GM18505 (cell line): ENCODE measurements around the gene KAT7.

Experiments used
- ATAC-seq: cut with Tn5 transposase; IDR thresholded peaks from one replicate; pipeline ENCODE4 v1.9.1; 2021; ENCODE audit not compliant: unreplicated experiment
- POLR2A ChIP-seq: IDR thresholded peaks from 4 replicates; pipeline ENCODE4 v1.6.1; 2011; ENCODE audit warnings: borderline replicate concordance; ENCODE audit not compliant: insufficient read depth, insufficient read length; ENCODE audit errors: extremely low read depth

The KAT7 gene

DNA sequence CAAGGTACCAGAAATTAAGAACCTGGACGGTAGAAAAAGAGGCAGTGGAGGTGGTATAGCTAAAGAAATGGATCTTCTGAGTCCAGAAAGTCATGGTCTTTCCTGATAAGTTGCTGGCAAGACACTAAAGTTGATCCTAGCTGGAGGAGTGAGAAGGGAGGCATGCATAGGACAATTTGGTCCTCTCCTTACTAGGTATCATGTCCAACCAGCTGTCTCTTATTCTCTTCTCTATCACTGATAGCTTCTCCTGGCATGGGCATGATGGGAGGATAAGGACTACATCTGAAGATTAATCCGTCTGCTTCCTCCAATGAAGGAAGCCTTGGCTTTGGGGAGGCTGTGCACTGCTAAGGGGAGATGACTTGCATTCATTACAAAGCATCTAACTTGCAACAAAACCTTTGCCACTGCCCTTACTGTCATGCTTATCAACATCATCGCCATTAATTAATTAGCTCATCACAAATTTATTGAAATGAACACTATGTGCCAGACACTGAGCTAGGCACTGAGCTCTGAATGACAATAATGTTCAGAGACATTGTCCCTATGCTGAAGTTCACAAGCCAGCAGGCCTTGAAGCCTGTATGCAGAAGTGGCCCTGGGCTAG, 21.5 kb upstream of the KAT7 start:
- ATAC-seq, result no peak
- TF ChIP-seq POLR2A, result no peak

DNA sequence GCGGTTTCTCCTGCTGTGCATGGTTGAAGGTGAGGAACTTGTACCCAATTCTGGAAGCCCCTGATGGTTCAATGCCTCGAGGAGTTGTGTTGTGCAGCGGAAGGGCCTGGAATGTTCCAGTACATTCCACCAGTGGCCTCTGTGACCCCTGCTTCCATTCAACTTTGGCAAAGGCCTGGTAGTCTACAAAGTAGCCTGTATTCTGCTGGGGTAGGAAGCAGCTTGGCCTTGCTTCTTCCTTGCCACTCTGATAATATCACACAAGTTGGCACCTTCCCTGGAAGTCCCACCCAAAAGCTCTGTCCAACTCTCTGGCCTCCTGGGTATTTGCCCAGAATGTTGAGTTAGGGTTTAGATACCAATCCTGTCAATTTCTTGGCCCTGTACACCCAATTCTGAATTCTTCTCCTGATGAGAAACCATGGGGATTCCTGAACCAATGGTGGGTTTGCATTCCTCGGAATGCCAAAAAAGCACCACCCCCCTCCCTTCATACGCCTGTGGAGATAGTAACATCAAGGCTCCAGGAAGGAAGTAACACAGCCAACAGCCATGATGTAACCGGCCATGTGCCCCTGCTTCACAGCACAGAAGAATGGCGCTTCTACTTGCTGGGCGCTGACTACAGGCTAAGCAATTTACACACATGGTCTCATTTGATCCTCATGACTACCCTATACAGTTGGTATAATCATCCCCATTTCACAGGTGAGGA, 12.8 kb upstream of the KAT7 start:
- TF ChIP-seq POLR2A, result no peak
- no peak for ATAC-seq

DNA sequence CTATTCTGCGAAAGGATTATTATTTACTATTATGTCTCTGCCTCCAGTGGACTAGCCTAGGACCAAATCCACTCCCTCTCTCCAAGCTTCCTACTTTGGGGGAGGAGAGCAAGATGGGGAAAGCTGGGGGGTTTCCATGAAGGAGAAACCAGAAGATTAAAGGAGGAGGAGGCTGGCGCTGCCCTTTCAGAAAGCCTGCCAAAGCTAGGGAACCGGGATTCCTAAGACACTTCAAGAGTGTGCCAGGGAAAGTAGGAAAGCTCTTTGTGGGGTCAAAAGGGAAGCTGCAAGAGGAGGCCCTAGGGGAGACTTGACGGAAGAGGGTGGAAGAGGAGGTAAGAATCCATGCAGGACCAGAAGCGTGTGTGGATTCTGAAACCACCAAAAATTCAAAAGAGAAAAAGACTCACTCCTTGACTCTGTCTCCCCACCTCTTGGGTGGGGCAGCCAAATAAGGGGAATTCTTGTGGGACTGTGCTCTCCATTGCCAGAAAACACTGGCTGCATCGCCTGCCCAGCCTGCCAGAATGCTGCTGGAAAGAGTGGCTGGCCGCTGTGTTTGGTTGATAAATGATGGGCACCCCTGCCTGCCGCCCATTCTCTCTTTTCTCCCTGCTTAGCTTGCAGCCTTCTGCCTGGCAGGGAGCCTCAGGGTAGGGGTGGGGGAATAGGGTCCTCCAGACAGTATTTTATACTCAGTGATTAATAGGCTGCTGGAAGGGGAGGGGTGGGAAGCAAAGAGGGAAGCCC, 11.8 kb upstream of the KAT7 start:
- no peak for TF ChIP-seq POLR2A
- no peak for ATAC-seq

DNA sequence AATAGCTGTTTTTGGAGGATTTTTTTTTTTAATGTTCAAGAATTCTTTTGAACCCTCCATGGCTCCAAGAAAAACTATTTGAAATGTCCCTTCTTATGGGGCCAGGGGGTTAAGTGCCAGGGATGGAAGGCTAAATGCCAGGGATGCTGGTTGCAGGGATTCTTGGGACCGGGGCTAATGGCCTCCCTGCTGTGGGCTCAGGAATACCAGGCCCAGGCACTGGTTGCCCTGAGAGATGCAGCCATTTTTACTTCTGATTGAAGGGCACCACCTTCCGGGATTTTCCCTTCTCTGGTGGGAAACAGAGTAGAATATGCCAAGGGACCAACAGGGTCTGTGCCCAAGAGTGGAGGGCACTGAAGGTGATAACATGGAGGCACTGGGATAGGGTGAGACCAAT, 10.9 kb upstream of the KAT7 start:
- ATAC-seq, result no peak
- TF ChIP-seq POLR2A, result no peak

DNA sequence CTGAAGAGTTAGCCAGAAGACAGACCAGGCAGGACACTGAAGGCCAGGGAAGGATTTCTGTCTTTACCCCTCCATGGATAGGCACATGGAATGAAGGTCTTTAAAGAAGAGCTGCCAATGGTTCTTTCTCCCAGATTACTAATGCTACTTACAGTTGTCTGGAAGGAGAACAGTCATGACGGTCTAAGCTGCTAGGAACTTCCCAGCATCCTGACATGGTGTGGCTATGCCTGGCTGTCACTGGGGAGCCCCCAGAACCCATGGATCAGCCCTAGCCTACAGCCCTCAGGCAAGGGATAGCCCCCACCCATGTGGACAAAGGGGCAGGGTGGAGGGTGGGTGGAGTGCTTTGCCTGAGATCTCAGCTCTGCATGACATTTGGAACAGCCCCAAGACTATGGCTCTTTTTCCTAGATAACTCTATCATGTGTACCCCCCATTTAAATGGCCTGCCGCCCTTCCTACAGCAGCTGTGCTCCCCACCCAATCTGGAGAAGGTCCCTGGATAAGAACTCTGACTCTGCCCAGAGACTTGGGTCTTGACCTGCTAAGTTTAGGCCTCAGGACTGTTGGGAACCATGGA, 9.2 kb upstream of the KAT7 start:
- no peak for ATAC-seq
- no peak for TF ChIP-seq POLR2A

DNA sequence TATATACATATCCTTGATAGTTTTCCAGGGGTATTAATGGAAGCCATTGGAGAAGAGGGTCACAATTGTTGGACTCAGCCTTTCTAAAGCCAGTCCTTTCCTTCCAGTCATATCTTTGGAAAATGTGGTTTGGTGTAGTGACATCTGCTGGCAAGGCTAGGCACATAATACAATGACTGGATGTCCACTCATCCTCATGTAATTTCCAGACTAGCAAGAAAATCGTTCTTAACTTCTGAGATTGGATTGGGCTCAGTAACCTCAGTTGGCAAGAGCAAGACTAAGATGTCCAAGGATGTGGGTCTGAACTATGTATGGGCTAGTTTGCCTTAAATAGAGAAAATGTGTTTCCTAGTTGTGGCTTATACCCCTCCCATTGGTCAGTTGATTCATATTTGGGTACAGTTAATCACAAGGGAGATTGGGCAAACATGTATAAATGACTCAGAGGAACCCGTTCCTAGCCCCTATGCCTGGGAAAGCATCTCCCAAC, 8.7 kb upstream of the KAT7 start:
- no peak for TF ChIP-seq POLR2A
- no peak for ATAC-seq

DNA sequence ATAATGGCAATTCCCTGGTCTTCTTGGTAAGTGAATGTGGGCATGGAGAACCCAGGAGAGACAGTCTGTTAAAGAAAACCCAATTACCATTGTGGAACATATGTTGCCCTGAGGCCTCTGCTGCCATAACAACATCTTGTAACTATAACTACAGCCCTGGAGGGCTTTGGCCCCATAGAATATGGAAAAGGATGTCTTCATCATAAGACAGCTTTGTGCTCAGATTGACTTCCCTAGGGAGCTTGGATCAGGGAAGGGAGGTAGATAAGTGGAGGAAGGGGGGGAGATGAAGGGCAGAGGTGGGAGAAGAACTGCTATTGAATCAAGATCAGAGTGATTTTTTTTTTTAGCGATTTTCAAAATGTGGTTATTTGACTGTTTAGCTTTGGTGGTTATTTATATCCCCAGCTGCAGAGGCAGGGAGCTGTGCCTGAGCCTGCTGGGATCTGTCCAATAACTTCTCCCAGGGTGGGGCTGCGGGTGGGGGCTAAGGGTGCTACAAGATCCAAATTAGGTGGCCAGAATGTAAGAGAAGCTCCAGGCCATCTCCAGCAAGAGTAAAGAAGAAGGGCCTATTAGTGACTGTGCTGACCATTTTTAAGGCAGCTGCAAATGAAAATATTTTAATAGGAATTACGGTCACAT, 5.3 kb upstream of the KAT7 start:
- no peak for ATAC-seq
- no peak for TF ChIP-seq POLR2A

DNA sequence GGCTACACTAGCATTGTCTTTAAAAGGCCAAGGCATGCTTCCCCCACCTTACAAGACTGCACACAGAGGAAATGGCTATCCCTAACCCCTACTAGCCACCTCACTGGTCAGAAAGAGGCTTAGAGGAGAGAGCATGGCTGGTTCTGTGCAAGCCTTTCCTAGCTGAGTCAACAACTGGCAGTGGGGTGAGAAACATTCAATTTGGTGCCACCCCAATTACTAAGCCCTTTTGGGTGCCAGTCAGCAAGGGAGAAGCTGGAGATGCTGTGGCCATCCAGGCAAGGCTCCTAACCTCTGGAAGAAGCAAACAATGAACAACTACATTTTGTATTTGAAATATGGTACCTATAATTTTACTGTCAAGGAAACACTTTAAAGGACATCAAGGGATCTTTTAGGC, 4.7 kb upstream of the KAT7 start:
- no peak for ATAC-seq
- no peak for TF ChIP-seq POLR2A

DNA sequence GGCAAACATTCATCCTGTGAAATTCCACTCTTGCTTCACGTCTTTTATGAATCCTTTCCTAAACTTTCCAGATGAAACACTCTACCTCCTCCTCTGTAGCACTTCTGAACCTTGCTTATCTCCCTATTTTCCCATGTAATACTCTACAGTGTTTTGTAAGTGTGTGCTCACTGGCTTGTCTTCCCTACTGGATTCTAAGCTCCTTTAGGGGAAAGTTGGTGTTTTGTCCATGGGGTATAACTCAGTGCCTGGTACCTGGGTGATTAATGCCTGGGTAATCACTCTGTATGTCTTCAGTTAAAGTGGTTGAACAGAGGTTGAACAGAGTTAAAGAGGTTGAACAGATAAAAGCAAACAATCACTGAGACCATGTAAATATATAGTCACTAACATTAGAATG, 3.8 kb upstream of the KAT7 start:
- ATAC-seq, result no peak
- no peak for TF ChIP-seq POLR2A

DNA sequence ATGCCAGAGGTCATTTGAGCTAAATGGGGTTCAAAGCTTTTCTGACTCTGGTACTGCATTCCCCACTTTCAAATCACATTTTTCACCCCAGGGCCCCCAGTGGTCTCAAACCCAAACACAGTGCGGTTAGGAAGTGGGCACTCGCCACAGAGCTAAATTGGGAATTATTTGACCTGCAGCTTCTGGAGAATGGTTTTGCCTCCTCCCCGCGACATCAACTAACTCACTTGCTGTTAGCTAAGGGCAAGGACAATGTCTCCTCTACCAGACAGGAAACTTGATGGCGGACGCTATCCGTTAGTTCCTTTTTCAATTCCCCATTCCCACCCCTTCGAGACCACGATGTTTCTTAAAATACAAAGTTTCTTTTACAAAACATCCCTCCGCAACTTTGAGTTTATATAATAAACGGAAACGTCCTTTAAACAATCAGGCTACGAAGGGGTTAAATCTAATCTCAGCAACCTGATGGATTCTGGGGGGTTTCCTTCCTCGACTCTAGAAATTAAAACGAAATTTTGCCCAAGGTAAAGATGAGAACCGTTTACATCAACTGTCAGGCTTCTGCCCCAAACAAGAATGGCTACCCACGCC, 500 bp upstream of the KAT7 start:
- TF ChIP-seq POLR2A, result no peak
- no peak for ATAC-seq

DNA sequence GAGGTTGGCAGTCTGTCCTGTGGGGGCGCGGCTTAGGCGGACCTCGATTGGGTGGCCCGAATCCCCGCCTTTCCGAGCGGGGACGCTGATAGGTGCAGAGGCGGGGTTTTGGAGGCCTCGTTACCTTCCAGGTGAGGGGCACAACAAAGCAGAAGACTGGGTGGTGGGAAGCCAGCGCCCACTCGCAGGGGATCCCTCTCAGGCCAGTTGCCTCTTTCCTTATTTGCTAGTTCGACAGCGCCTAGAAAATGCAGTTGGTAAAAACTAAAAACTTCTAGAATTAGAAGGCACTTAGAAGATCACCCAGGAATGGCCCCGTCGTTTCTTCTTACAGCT, 730 bp downstream of the KAT7 start:
- TF ChIP-seq POLR2A, result no peak
- no peak for ATAC-seq

DNA sequence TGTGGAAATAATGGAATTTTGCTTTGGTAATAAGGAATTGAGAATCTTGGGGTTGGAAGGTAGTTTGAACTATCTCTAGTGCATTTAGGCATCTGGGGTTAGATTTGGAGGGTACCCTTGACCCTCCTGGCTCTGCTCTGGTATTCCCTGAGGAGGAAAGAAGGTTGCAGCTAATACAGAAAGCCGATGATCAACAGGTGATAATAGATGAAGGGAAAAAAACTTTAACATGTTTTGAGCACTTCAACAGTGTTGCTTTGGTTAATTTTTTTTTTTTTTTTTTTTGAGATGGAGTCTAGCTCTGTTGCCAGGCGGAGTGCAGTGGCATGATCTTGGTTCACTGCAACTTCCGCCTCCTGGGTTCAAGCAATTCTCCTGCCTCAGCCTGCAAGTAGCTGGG, 4.8 kb downstream of the KAT7 start:
- no peak for ATAC-seq
- TF ChIP-seq POLR2A, result no peak

DNA sequence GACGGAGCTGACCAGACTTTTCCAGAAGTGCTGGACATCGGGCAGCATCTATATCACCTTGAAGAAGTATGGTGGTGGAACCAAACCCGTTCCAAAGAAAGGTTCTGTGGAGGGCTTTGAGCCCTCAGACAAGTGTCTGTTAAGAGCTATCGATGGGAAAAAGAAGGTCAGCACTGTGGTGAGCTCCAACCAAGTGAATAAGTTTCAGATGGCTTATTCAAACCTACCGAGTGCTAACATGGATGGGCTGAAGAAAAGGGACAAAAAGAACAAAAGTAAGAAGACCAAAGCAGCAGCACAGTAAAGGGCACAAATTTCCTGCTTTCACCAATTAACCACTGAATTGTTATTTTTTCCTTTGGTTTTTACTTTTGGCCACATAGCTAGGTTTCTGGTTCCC, 6.9 kb downstream of the KAT7 start:
- ATAC-seq, result no peak
- no peak for TF ChIP-seq POLR2A
